NCI-H748 (cell line): ENCODE data around the gene FAM107B.
"Not testable (repeated sequence)": the region's sequence is repeated elsewhere in the genome, so short reads cannot be mapped to it uniquely, and the experiment has no call there.

ENCODE experiments used
- DNase-seq: peaks from one replicate; lab custom pipeline; 2025; ENCODE audit not compliant: unreplicated experiment; lab: John Stamatoyannopoulos, UW

Gene FAM107B

DNA sequence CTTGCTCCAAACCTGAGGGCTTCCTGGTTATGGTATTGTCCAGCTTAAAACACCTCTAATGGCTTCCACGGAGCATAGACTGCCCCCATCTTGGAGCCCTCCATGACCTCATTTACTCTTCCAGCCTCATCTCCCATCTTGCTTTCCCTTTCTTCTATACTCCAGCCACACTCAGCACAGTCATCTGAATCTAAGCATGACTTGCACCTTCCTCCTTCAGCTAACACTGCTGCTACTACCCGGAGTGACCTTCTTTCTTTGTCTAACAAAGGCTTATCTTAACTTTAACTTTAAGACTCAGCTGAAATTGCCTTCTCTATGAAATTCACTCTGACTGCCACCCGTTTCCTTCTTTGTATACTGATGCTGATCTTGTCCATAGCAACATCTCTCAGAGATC lies 135.1 kb downstream of the FAM107B start:
- DNase-seq = no peak

- DNase-seq = no peak
Measured at GRCh38 chr10:14635043-14635710, 139.5 kb downstream of the FAM107B start.

- not testable (repeated sequence) for DNase-seq
Measured at GRCh38 chr10:14634572-14634971, 140.1 kb downstream of the FAM107B start.

GRCh38 chr10:14625765-14626525 lies 148.8 kb downstream of the FAM107B start:
- DNase-seq = no peak

- peak; percentile 69 for DNase-seq
Measured at GRCh38 chr10:14625192-14625631, 149.5 kb downstream of the FAM107B start.

DNA sequence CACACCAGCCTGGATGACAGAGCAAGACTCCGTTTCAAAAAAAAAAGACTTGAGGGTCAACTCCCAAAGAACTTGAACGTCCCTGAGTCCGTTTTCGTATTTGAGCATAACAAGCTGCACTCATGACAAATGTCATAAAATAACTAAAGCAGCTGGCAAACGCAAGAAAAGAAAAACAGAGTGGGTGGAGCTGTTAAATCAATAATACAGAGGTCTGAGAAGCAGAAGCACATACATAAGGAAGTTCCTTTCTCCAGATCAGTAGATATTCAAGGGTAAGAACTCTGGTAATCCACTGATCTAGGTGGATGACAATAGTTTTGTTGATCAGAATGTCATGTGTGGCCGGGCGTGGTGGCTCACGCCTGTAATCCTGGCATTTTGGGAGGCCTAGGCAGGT lies 150.1 kb downstream of the FAM107B start:
- DNase-seq = no peak

- peak; percentile 95 for DNase-seq
Measured at GRCh38 chr10:14623931-14624330, 150.8 kb downstream of the FAM107B start.

DNA sequence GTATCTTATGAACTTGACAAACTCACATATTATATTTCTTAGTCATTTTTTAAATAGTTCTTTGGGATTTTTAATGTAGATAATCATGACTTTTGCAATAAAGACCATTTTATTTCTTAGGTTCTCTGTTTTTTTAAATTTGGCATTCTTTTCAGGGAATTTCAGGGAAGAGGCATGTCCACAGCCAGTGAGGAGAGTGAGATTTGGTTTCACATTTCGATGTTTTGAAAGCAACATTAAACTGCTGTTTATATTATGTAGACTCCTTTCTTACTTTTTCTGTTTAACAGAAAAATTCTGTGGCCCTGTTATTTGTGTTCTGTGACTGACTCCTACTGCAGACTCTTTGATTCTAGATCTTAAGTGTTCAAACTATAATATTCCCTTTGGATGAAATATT lies 153.7 kb downstream of the FAM107B start:
- DNase-seq = no peak

DNA sequence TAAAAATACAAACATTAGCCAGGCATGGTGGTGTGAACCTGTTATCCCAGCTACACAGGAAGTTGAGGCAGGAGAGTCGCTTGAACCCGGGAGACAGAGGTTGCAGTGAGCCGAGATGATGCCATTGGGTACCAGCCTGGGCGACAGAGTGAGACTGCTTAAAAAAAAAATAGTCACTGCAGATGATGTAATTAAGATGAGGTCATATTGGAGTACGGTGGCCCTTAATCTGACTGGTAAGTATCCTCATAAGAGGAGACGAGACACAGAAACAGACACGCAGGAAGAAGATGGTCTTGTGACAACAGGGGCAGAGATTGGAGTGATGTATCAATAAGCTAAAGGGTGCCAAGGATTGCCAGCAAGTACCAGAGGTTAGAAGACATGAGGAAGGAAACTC lies 156.0 kb downstream of the FAM107B start:
- DNase-seq = no peak

DNA sequence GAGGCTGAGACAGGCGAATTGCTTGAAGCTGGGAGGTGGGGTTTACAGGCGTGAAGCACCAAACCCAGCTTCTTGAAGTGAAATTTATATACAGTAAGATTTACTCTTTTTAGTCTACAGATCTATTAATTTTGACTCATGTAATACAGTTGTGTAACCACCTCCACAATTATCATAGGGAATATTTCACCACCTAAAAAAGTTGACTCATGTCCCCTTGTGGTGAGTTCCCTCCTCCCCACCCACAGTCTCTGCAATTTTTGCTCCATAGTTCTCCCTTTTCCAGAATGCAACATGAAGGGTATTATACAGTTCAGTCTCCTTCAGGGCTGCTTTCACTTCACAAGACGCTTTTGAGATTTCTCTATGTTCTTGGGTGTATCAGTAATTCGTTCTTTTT lies 156.8 kb downstream of the FAM107B start:
- no peak for DNase-seq

DNA sequence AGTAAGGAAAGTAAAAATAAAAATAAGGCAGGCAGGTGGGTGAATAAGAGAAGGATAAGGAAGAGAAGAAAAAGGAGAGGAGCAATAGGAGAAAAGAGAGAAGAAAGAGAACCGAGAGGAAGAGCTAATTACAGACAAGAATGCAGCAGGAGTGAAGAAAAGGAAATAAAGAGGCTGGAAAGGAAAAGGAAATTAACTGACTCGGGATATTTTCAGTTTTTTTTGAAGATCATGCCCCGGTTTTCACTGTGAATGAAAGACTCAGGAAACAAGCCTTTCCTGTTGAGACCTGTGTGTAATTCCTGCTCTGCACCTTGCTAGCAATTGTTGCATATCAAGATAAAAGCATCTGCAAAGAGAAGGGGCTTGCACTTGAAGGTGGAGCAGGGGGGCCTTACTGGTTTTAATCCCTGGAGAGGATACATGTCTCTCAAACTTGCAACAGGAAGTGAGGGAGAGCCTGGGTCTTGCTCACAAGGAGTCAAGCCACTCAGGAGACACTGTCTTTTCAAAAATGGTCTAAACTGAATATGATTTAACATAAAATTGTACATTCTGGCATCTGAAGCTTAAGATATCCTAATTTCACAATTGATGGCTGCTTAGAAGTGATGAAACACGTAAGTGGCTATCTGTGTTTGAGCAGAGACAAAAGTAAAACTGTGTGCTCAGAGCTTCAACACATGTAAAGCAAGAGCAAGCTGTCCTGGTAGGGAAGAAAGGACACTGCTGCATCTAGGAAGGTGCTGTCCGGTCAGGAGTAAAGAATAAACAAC lies 157.6 kb downstream of the FAM107B start:
- no peak for DNase-seq

- DNase-seq = no peak
Measured at GRCh38 chr10:14616465-14616864, 158.2 kb downstream of the FAM107B start.

- no peak for DNase-seq
Measured at GRCh38 chr10:14613588-14613920, 161.1 kb downstream of the FAM107B start.

- no peak for DNase-seq
Measured at GRCh38 chr10:14612873-14613587, 161.7 kb downstream of the FAM107B start.

DNA sequence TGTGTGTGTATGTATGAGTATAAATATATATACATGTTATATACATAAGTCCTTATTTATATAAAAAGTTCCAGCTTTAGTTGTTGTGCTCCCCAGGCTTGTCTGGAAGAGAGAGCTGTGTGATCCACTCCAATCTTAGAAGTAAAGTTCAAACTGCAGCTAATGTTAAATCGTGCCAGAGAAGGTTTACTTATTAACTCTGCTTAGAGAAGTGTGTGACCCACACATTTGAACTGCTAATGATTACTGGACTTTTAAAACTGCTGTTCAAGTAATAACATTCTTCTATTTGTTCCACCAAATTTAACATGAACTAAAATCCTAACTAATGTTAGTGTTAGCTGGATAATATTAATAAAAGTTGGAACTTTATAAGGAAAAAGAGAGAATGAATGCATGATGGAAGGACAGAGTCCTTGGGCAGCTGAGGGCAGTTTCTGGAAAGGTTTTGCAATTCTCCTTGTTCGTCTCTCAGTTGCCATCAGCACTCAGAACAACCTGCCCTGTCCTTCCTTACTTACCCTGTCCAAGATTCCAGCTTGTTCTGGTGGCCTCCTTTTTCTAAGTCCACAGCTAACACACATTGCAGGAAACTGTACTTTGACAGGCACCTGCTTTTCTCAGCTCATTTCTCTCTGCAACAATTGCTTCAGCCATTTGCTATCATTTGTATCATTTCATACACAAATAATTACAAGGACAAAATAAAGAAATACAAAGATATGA lies 162.6 kb downstream of the FAM107B start:
- no peak for DNase-seq

DNA sequence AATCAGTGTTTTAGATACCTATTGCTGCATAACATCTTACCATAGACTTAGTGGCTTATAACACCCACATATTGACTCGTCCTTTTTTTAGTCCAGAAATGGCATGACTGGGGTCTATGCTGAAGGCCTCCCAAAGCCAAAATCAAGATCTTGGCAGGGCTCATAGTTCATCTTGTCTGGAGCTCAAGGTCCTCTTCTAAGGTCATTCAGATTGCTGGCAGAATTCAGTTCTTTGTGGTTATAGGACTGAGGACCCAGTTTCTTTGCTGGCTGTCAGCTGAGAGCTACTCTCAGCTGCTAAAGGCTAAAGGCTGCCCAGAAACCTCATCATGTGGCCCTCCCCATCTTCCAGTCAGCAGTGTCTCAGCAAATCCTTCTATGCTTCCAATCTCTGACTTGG lies 165.5 kb downstream of the FAM107B start:
- no peak for DNase-seq

GRCh38 chr10:14608381-14609001 lies 166.2 kb downstream of the FAM107B start:
- DNase-seq = no peak

DNA sequence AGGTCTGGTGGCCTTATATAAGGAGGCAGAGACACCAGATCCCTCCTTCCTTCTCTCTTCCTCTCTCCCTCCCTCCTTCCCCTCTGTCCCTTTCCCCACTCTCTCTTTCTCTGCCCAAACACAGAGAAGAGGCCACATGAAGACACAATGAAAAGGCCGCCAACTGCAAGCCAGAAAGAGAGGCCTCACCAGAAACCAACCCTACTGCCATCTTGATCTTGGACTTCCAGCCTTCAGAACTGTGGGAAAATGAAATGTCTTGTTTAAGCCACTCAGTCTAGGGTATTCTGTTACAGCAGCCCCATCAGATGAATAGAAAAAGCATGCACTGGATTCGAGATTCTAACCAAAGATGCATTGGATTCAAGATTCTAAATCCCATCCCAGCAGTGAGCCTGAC lies 168.1 kb downstream of the FAM107B start:
- no peak for DNase-seq

DNA sequence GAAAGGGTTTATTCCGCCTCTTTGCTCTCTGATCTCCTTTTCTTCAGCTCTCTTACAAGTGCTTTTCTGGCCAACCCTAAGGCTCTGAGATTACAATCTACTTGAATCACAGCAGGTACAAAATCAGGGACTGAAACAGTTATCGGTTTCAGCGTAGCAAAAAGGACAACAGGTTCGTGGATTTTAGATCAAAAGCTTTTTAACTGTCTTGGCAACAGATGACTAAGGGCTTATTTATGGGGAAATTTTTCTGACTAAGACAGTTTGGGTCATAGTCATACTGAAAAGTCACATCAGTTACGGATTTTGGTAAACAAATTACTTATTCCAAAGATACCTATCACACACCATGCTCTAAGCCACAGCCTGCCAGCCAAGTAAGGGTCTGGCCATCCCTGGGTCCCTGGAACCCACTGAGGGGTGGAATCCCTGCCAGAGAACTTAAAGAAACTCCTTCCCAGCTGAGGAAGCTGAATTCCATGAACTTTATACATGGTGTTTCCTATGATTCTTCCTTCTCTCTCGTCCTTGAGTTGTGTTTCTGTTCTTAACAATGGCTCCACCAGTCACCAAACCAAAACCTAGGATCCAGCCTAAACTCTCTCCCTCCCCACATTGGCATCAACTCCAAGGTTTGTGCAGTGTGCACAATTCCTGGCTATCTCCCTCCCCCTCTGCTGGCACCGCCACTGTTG lies 169.3 kb downstream of the FAM107B start:
- no peak for DNase-seq
